Thyroid gland (tissue), 4 donors: Measurements from ENCODE around the gene HOXA2. TPM values are rescaled to one million over a fixed set of nuclear protein-coding genes. Genes with fewer than 3 reads are reported as not detected.

Source experiments
- DNase-seq, 2 donors: peaks; one replicate each; pipeline ENCODE4 v3.0.0-alpha.2; 2019
- H3K27ac ChIP-seq, 3 donors: fragments of 200-600 bp; sonication (generic); 1 replicate in 2 of 3; 2 replicates in 1 of 3; pipeline ENCODE4 v1.5.1; 2016 to 2019; ENCODE audit warnings: mild to moderate bottlenecking in 1 of 3, moderate library complexity in 1 of 3
- H3K27me3 ChIP-seq: fragments of 200-600 bp; sonication (generic); one replicate; pipeline ENCODE4 v1.5.1; 2019
- H3K36me3 ChIP-seq, 2 donors: fragments of 200-600 bp; sonication (generic); one replicate each; pipeline ENCODE4 v1.5.1; 2016 to 2019
- H3K4me1 ChIP-seq, 2 donors: fragments of 200-600 bp; sonication (generic); one replicate each; pipeline ENCODE4 v1.5.1; 2017 to 2019
- H3K4me3 ChIP-seq, 3 donors: fragments of 200-600 bp; sonication (generic); replicated peaks in 1 of 3; 1 replicate in 2 of 3; 2 replicates in 1 of 3; pipeline ENCODE4 v1.5.1; 2016; ENCODE audit warnings: mild to moderate bottlenecking in 1 of 3
- H3K9me3 ChIP-seq: fragments of 200-600 bp; sonication (generic); one replicate; pipeline ENCODE4 v1.5.1; 2017
- CTCF ChIP-seq, 6 experiments: fragments of 200-600 bp in 3 of 6; fragments of 450-650 bp in 3 of 6; sonication (generic) in 3 of 6; IDR thresholded peaks; one replicate each; pipeline ENCODE4 v1.5.1; 2016 to 2019; ENCODE audit warnings: antibody characterized with exemption in 6 of 6, mild to moderate bottlenecking in 2 of 6, inconsistent platforms in 1 of 6, moderate library complexity in 1 of 6
- POLR2A ChIP-seq, 2 donors: fragments of 450-650 bp; IDR thresholded peaks; one replicate each; pipeline ENCODE4 v1.6.1; 2017; ENCODE audit warnings: antibody characterized with exemption in 2 of 2, mild to moderate bottlenecking in 2 of 2, moderate library complexity in 1 of 2
- WGBS, 2 donors: methylation state at CpG; one replicate each; pipeline ENCODE4 v1.1.5; 2017; 5-methylcytosine and 5-hydroxymethylcytosine counted together
- intact Hi-C: fragments of 100-400 bp; cut with DNase I; formaldehyde crosslinking; loops from one replicate; pipeline ENCODE4 v1.15.1; 2023
- total RNA-seq, 4 donors: library from RNA; depleted of rRNA; stranded (reverse); fragments of >200 nt; gene quantifications; one replicate each; pipeline ENCODE4 v1.2.3, GENCODE V29; 2016

Gene HOXA2
- total RNA-seq, 4 donors from 2014 or later = 0.73 to 2.7 (median 1.7) TPM

- no peaks in the 10 kb centered on the region for H3K9me3 ChIP-seq
- peaks cover 15 to 23% of the 10 kb centered on the region in 2 donors for H3K4me1 ChIP-seq
- no peak overlapping the region for H3K27ac ChIP-seq
- WGBS, 2 donors = 26 to 33% methylated on average over 15 to 30 of the region's 30 CpGs
- H3K36me3 ChIP-seq = no peaks in the 10 kb centered on the region
- H3K27me3 ChIP-seq = peaks cover 91% of the 10 kb centered on the region
- intact Hi-C loops = no loop called here
- TF ChIP-seq CTCF (IDR thresholded peaks at IDR 0.05) = no peak
- no peak for TF ChIP-seq POLR2A (IDR thresholded peaks at IDR 0.05)
- no peak for DNase-seq
- H3K4me3 ChIP-seq = no peak overlapping the region
Measured at GRCh38 chr7:27148756-27149641, 46.5 kb upstream of the HOXA2 start.

- Histone ChIP-seq H3K9me3 (no peaks in the 10 kb centered on the region), H3K27ac (no peak overlapping the region), H3K36me3 (no peaks in the 10 kb centered on the region), H3K4me3 (no peak overlapping the region), H3K27me3 (peaks cover 89% of the 10 kb centered on the region), H3K4me1 (peaks cover 15 to 27% of the 10 kb centered on the region in 2 donors)
- 20 to 22% methylated on average over 18 to 28 of the region's 28 CpGs for WGBS, 2 donors
- DNase-seq = no peak
- TF ChIP-seq CTCF (IDR thresholded peaks at IDR 0.05) (no peak), POLR2A (IDR thresholded peaks at IDR 0.05) (no peak)
- intact Hi-C loops = no loop called here
Measured at GRCh38 chr7:27148031-27148755, 45.7 kb upstream of the HOXA2 start.

DNA sequence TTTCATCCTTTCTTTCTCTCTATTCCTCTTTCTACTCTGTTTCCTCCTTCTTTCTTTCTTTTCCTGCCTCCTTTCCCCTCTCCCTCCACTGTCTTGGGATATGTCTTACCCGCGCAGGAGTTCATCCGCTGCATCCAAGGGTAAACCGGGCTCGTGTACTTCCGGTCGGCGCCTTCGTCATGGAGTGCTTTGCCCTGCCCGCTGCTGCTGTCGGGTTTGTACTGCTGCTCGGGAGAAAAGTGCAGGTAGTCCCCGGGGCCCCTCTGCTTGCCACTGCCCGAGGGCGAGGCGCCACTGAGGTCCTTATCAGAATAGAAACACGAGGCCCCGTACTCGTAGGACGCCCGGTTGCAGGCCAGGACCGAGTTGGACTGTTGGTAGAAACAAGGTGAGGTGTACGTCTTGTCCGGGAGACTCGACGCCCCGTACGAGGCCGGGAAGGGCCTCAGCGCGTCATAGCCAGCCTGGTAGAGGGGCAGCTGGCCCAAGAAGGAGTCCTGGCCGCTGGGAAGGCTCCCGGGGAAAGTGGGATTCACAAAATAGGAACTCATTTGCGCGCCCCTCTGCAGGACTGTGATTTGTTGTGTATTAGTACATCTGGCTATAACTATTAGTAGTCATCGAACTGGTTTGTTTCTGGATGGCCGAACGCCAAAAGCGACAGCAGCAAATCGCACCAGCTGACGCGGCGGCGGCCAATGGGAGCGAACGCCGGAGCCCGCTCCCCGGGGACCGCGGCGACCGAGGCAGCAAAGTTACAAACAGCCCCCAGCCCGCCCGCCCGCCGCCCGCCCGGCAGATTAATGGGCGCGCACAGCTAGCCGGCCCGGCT, 44.9 kb upstream of the HOXA2 start, which contains the start of gene HOXA6:
Gene HOXA6, minus strand, starts transcription at position 576 of the 832 bp plus-strand sequence. Its CDS starts 25 bp downstream, at position 551.
- H3K9me3 ChIP-seq = no peaks in the 10 kb centered on the region
- peaks cover 89% of the 10 kb centered on the region for H3K27me3 ChIP-seq
- TF ChIP-seq CTCF (IDR thresholded peaks at IDR 0.05) (no peak), POLR2A (IDR thresholded peaks at IDR 0.05) (no peak)
- 15 to 19% methylated on average over 39 to 53 of the region's 63 CpGs for WGBS, 2 donors
- no peaks in the 10 kb centered on the region for H3K36me3 ChIP-seq
- intact Hi-C loops = no loop called here
- no peak within 1 kb of the TSS for H3K4me3 ChIP-seq
- no peak within 1 kb of the TSS for H3K27ac ChIP-seq
- DNase-seq = no peak
- H3K4me1 ChIP-seq = peaks cover 23 to 29% of the 10 kb centered on the region in 2 donors

DNA sequence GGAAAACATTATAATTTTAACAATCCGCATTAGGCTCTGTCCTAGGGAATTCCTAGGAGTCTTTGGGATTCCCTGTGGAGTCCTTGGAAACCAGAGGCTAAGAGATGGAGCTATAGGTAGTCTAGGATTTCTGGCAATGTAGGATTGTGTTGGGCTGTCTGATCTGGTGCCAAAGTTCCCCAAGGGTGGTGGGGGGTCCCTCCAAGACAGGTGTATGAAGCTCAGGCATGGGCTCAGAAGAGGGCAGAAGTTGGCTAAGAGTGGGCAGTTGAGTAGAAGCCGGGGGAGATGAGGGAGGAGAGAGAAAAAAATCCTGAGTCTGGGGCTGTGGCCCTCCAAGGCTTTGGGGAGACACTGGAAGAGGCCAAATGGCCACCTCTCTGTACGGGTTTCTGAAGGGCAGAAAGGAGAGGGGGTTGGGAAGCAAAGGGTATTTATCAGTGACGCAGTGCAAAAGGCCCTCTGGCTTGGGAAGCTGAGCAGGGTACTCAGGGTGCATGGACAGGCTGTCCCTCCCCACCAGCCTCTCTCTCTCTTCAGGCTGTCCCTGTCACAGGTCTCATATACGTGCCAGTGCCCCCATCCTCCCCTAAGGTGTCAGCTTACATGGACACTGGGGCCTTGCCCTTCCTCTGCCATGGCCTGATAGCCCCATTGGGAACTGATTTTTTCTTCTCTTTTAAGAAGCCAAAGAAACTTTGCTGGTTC, 44.2 kb upstream of the HOXA2 start:
- no peak overlapping the region for H3K27ac ChIP-seq
- H3K4me3 ChIP-seq = no peak overlapping the region
- intact Hi-C loops = no loop called here

More for the DNA sequence above, 44.2 kb upstream of the HOXA2 start:
- no peaks in the 10 kb centered on the region for H3K36me3 ChIP-seq
- H3K27me3 ChIP-seq = peaks cover 89% of the 10 kb centered on the region
- no peak for DNase-seq
- TF ChIP-seq CTCF (IDR thresholded peaks at IDR 0.05) (no peak), POLR2A (IDR thresholded peaks at IDR 0.05) (no peak)
- peaks cover 23 to 30% of the 10 kb centered on the region in 2 donors for H3K4me1 ChIP-seq
- 38 to 61% methylated on average over 5 of the region's 5 CpGs for WGBS, 2 donors
- no peaks in the 10 kb centered on the region for H3K9me3 ChIP-seq
